Coronary artery (tissue), 2 donors: ENCODE data around the gene TCHH.

ENCODE experiments used
- DNase-seq: peaks from one replicate; pipeline ENCODE4 v3.0.0-alpha.2; 2017; ENCODE audit warnings: low spot score
- H3K27ac ChIP-seq, 2 donors: fragments of 200-600 bp; sonication (generic); one replicate each; pipeline ENCODE4 v1.5.1; 2016 to 2019
- H3K4me3 ChIP-seq: fragments of 200-600 bp; sonication (generic); 2 replicates; pipeline ENCODE4 v1.5.1; 2016; ENCODE audit warnings: mild to moderate bottlenecking, moderate library complexity
- TF ChIP-seq, protein P1 (sequence below): fragments of 200-600 bp; sonication (generic); IDR thresholded peaks from one replicate; pipeline ENCODE4 v1.5.1; 2019; ENCODE audit warnings: antibody characterized with exemption

TCHH gene

DNA sequence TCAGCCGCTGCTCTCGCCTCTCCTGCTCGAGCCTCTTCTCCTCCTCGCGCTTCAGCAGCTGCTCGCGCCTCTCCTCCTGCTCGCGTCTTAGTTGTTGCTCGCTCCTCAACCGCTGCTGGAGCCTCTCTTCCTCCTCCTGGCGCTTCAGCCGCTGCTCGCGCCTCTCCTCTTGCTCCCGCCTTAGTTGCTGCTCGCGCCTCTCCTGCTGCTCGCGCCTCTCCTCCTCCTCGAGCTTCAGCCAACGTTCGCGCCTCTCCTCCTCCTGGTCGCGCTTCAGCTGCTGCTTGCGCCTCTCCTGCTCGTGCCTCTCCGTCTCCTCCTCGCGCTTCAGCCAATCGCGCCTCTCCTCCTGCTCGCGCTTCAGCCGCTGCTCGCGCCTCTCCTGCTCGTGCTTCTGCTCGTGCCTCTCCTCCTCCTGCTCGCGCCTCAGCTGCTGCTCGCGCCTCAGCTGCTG lies 3.7 kb downstream of the TCHH start:
- peak overlapping the region; percentile 62 for H3K4me3 ChIP-seq
- DNase-seq, result no peak
- TF ChIP-seq, protein P1, sequence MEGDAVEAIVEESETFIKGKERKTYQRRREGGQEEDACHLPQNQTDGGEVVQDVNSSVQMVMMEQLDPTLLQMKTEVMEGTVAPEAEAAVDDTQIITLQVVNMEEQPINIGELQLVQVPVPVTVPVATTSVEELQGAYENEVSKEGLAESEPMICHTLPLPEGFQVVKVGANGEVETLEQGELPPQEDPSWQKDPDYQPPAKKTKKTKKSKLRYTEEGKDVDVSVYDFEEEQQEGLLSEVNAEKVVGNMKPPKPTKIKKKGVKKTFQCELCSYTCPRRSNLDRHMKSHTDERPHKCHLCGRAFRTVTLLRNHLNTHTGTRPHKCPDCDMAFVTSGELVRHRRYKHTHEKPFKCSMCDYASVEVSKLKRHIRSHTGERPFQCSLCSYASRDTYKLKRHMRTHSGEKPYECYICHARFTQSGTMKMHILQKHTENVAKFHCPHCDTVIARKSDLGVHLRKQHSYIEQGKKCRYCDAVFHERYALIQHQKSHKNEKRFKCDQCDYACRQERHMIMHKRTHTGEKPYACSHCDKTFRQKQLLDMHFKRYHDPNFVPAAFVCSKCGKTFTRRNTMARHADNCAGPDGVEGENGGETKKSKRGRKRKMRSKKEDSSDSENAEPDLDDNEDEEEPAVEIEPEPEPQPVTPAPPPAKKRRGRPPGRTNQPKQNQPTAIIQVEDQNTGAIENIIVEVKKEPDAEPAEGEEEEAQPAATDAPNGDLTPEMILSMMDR, result no peak
- no peak overlapping the region for H3K27ac ChIP-seq

DNA sequence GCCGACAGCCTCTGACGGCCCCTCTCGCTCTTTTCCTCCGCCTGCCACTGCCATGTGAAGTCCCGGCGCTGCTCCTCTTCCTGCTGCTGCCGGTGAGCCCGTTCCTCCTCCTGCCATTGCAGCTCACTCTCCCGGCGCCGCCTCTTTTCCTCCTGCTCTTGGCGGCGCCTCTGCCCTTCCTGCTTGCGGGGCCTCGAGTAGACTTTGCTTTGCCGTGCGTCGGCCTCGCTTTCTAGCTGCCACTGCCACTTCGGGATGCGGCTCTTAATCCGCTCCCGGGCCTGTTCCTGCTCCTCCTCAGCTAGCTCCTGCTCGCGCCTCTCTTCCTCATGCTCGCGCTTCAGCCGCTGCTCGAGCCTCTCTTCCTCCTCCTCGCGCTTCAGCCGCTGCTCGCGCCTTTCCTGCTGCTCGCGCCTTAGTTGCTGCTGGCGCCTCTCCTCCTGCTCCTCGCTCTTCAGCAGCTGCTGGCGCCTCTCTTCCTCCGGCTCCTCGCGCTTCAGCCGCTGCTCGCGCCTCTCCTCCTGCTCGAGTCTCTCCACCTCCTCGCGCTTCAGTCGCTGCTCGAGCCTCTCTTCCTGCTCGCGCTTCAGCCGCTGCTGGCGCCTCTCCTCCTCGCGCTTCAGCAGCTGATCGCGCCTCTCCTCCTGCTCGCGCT lies 4.3 kb downstream of the TCHH start:
- Histone ChIP-seq H3K27ac (no peak overlapping the region), H3K4me3 (peak overlapping the region; percentile 62)
- TF ChIP-seq, protein P1, result no peak
- DNase-seq, result no peak

DNA sequence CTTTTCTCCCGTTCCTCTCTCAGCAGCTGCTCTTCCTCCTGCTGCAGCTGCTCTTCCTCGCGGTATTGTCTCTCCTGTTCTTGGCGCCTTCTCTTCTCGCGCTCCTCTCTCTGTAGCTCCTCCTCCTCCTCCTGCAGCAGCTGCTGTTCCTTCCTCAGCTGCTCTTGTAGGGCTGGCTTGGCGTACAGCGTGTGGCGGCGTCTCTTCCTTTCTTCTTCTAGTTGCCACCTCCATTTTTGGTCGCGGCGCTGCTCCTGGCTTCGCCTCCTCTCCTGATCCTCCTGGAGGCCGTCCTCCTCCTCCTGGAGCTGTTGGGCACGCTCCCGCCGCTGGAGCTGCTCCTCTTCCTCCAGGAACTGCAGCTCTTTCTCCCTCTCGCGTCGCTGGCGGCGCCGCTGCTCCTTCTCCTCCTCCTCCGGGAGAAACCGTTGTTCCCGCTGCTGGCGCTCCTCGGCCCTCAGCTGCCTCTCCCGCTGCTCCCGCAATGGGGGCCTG lies 4.8 kb downstream of the TCHH start:
- Histone ChIP-seq H3K27ac (no peak overlapping the region), H3K4me3 (peak overlapping the region; percentile 62)
- TF ChIP-seq, protein P1, result no peak
- DNase-seq, result no peak

DNA sequence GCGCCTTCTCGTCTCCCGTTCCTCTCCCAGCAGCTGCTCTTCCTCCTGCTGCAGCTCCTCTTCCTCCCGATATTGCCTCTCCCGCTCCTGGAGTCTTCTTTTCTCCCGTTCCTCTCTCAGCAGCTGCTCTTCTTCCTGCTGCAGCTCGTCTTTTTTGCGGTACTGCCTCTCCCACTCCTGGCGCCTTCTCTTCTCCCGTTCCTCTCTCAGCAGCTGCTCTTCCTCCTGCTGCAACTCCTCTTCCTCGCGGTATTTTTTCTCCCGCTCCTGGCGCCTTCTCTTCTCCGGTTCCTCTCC lies 5.3 kb downstream of the TCHH start:
- peak overlapping the region; percentile 62 for H3K4me3 ChIP-seq
- TF ChIP-seq, protein P1, result no peak
- DNase-seq, result no peak

DNA sequence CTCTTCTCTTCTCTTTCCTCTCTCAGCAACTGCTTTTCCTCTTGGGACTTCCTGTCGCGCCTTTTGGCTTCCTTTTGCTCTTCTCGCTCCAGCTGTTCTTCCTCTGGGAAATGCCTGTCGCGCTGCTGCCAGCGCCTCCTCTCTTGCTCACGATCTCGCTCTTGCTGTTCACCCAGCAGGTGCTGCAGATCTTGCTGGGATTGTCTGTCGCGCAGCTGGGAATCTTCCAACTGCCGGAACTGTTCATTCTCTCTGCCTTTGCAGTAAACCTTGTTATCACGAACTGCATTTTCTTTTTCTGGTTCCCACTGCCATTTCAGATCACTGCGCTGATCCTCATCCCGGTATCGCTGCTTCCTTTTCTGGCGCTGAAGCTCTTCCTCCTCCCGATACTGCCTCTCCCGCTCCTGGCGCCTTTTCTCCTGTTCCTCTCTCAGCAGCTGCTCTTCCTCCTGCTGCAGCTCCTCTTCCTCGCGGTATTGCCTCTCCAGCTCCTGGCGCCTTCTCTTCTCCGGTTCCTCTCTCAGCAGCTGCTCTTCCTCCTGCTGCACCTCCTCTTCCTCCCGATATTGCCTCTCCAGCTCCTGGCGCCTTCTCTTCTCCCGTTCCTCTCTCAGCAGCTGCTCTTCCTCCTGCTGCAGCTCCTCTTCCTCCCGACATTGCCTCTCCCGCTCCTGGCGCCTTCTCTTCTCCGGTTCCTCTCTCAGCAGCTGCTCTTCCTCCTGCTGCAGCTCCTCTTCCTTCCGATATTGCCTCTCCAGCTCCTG lies 5.8 kb downstream of the TCHH start:
- DNase-seq, result no peak
- no peak overlapping the region for H3K27ac ChIP-seq
- peak overlapping the region; percentile 62 for H3K4me3 ChIP-seq
- TF ChIP-seq, protein P1, result no peak

More for the DNA sequence above, 5.3 kb downstream of the TCHH start:
- no peak overlapping the region for H3K27ac ChIP-seq

DNA sequence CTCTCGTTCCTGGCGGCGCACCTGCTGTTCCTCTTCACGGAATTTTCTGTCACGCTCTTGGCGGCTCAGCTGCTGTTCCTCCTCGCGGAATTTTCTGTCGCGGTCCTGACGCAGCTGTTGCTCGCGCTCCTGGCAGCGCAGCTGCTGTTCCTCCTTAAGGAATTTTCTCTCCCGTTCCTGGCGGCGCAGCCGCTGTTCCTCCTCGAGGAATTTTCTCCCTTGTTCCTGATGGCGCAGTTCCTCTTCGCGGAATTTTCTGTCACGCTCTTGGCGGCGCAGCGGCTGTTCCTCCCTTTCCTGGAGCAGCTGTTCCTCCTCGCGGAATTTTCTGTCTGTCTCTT lies 6.4 kb downstream of the TCHH start:
- no peak overlapping the region for H3K27ac ChIP-seq
- TF ChIP-seq, protein P1, result no peak
- peak overlapping the region; percentile 55 for H3K4me3 ChIP-seq
- DNase-seq, result no peak
